Measurements from ENCODE around the gene USP32.
"Not testable (repeated sequence)": the region's sequence is repeated elsewhere in the genome, so short reads cannot be mapped to it uniquely, and the experiment has no call there.

USP32 gene

DNA sequence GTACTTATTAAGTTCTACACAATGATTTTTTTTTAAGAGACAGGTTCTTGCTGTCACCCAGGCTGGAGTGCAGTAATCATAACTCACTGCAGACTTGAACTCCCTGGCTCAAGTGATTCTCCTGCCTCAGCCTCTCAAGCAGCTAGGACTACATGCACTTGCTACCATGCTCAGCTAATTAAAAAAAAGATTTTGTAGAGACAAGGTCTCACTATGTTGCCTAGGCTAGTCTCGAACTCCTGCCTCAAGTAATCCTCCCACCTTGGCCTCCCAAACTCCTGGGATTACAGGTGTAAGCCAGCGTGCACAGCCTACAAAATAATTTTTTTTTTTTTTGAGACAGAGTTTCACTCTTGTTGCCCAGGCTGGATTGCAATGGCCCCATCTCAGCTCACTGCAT lies 22.2 kb downstream of the USP32 start:
- DNase-seq = no peak

DNA sequence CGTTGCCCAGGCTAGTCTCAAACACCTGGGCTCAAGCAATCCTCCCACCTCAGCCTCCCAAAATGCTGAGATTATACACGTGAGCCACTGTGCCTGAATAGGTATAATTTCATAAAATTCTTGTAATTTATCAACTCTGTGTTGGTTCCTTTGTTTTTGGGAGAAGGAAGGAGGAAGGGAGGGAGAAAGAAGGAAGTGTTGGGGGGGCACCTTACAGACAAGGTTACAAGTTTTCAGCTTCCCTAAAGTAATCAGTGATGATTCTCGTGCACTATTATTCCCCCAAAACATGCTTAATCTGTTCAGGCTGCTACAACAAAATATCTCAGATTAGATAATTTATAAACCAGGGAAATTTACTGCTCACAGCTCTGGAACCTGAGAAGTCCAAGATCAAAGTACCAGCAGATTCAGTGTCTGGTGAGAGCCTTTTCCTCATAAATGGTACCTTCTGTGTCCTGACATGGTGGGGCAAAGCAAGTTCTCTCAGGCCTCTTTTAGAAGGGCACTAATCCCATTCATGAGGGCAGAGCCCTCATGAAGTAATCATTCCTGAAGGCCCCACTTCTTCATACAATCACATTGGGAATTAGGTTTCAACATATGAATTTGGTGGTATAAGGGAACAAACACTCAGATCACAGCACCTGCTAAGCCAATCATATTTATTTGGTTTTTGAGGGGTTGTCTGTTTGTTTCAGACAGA lies 28.1 kb downstream of the USP32 start:
- no peak for DNase-seq

DNA sequence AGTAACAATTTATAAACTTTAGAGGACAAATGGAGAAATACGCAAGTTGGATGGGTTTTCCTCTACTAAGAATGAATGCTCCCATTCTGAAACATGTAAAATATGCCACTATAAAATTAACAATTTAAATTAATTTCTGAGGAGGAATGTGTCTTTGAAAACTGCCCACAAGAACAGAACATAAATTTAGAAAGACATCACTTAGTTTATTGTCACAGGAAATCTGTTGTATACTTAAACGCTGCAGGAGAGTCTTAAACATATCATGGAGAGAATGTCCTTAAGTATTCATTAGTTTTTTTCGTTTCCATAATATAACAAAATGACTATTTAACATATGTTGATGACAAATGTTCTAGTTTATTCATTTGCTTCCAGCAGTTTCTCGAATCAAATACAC lies 29.6 kb downstream of the USP32 start:
- no peak for DNase-seq

DNA sequence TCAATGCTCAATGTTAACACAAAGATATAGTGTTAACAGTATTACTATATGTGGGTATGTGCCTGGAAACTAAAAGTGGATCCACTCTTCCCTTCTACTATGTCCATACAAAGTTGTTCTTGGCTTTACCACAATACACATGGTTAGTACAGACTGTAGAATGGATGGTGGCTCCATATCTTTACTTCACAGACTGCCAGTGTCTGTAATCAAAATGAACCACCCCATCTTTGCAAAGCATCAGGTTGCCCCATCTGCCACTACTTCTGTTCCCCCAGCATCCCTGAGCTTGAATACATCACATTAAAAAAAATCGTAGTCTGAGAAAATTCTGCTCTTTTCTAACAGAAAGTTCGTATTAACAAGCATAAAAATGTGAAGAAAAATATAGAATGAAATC lies 30.0 kb downstream of the USP32 start:
- no peak for DNase-seq

DNA sequence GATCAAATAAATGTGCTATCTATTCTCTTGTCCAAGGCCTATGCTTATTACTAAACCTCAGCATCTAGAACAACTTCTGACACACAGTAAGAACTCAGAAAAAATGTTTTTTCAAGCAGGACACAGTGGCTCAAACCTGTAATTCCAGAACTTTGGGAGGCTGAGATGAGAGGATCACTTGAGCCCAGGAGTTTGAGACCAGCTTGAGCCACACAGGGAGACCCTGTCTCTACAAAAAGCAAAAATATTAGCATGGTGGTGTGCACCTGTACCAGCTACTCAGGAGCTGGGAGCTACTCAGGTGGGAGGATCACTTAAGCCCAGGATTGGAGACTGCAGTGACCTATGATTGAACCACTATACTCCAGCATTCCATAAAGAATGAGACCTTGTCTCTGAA lies 32.5 kb downstream of the USP32 start:
- DNase-seq = no peak

DNA sequence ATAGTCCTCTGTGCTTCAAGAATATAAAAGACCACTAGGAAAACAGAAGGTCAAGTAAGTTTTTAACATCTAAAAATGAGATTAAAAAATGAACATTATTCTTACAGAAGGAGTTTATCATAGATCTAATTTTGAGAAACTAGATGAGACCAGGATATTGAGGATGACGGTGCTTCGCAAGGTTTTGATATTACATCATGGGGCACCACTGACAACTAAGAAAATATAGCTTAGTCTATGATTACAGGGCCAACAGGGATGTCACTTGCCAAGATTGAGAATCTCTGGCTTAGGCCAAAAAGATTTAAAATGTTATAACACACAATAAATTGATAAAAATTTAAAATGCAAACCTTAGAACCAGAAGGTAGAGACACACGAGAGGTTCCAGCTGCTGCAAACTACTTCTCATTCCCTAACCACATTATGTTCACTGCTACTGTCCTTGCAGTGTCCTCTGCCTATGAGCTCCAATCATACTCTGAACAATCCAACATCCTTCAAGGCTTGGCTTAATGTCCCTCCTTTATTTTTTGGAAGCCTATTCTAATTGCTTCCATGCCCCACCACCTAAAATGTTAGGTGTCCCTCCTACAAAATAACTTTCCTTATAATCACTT lies 33.2 kb downstream of the USP32 start:
- DNase-seq = no peak

DNA sequence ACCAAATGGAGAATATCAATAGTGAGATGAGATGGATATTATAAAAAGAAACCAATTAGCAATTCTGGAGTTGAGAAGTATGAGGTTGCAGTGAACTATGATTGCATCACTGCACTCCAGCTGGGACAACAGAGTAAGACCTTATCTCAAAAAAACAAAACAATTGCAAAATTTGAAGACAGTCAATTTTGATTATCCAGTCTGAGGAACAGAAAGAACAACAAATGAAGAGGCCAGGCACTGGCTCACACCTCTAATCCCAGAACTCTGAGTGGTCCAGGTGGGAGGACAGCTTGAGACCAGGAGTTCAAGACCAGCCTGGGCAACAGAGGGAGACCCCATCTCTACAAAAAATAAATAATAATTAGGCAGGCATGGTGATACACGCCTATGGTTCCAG lies 35.0 kb downstream of the USP32 start:
- DNase-seq = no peak

DNA sequence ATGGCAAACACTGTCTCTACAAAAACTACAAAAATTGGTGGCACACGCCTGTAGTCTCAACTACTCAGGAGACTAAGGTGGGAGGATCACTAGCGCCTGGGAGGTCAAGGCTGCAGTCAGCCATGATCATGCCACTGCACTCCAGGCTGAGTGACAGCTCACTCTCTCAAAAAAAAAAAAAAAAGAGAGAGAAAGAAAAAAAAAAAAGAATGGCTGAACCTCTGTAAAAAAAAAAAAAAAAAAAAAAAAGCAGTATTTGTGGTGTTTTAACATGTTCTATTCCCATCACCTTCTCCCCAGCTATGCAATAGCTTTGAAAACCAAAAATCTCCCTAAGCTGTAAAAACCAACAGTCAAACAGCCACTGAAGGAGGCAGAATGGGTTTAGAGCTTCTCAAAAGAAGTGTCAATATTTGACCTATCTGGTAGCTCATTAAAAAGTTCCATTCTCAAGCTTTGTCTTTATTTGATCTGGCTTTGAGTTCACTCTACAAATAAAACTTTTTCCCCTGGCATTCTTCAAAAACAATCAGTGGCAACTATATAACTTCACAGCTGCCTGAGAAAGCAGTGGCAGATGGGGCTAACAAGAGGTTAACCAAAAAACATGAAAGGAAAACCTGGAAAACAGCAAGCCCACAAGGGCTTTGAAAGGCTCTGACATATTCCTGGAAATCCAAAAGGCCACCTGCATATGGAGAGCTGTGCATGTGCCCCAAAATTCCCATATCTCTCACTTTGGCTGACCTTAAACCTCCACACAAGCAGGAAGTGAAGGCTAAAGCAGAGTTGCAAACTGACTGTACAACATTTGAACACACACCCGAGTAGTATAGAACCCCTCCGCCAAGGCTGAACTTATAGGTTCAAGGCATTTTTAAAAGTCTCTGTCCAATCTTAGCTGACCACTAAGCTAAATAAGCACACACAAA lies 36.0 kb downstream of the USP32 start:
- DNase-seq = no peak

DNA sequence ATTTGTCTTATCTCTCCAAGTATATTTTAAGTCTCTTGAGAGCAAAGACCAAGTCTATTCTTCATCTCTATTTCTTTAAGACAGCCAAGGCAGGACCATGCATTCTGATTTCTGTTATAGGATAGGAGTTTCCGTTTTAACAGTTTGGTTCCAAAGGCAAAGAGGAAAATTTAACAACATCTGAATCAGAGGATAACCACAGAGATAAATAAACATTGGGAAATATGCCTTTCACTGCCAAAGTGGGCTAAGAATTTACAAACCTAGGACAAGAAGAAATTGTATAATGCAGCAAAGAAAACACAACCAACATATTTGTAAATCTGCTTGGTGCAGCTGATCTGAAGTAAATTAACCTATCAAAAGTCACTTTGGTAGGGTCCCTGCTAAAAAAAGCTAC lies 37.7 kb downstream of the USP32 start:
- DNase-seq = no peak

DNA sequence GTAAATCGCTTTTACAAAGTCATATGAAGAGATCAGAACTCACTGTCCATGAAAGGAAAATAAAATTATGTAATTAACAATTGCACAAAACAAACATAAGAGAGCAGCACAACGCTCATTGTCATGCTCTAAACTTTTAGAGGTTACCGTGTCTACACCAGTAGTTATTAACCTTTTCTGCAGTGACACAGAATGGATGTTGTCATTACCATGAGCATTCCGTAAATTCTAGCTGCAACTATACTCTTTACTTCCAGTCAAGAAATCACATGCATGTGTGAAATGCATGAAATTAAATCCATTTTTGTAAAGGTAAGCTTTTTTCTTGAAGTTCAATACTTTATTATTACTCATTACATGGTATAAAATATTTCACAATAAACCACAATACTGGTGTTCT lies 38.2 kb downstream of the USP32 start:
- DNase-seq = no peak

DNA sequence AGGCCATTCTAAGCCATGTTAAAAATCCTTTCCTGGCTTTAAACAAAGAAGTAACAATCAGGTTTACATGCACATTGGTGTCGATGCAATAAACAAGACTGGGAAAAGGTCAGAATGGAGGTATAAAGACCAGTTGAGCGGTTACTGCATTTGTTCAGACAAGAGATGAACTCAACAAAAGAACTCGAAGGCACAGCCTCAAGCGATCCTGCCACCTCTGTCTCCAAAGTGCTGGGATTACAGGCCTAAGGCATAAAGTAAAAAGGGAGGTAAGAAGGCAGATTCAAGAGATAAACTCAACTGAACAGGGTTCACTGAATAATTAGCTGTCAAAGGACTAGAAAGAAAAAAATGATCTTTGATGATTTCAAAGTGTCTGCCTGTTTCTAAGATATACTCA lies 39.4 kb downstream of the USP32 start:
- no peak for DNase-seq

DNA sequence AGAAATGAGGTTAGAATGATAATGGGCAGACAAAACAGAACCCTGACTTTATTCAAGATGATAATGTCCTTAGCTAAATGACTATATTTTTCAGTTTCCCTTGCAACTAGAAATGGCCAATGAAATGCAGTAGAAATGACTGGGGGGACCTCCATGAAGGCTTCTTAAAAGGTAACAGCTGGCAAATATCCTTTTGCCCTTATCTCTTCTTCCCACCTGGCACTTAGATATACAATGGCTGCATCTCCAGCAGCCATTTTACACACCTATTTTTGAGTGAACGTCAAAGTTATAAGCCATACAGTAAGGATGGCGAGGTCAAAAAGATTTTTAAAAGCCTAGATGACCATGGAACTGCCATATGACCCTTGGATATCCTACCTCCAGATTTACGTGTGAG lies 39.9 kb downstream of the USP32 start:
- no peak for DNase-seq

DNA sequence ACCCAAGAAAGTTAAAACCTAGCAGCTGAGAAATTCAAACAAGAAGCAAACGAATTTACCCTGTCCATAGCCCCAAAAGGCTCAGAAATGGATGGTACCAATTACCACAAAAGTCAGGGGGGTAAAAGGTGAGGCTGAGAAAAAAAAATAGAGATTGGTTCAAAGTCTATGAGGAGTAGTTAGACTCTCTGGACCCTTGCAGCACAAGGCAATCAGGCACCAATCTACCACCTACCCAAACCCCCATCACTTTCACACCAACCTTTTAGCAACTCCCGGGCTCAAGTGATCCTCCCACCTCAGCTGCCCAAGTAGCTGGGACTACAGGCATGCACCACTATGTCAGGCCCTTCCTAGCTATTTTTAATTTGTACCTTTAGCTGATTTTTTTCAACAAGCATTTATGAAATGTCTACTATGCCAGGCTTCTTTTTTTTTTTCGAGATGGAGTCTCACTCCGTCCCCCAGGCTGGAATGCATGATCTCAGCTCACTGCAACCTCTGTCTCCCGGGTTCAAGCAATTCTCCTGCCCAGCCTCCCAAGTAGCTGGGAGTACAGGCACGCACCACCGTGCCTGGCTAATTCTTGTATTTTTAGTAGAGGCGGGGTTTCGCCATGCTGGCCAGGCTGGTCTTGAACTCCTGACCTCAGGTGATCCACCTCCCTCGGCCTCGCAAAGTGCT lies 40.8 kb downstream of the USP32 start:
- no peak for DNase-seq

DNA sequence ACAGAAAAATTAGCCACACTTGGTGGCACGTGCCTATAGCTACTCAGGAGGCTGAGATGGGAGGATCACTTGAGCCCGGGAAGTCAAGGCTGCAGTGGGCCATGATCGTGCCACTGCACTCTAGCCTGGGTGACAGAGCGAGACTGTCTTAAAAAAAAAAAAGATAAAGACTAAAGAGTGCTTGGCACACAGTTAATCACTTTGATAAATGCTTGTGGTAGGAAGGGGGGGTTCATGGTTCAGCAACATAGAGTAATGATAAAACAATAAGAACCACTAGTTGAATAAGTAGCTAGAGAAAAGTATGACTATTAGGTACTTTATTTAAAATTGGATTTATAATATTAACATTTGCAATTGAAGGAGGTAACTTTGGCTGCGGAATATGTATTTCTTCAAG lies 43.3 kb downstream of the USP32 start:
- DNase-seq = no peak

DNA sequence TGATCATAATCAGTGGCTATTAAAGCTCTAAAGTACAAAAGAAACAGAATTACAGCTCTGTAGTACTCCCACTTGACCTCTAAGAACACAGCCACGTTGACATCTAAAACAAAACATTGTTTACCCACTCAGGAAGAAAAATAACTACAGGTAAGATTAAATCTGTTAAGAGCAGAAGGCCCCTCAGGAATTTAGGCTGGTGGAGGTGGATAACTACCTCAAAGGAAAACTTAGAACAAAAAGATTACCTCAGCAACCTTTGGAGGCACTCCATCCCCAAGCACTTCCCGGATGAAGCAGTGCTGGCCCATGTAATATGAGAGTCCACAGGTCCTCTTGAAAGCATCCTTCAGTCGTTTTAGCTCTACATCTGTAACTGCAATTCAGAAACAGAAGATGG lies 46.7 kb downstream of the USP32 start:
- no peak for DNase-seq

DNA sequence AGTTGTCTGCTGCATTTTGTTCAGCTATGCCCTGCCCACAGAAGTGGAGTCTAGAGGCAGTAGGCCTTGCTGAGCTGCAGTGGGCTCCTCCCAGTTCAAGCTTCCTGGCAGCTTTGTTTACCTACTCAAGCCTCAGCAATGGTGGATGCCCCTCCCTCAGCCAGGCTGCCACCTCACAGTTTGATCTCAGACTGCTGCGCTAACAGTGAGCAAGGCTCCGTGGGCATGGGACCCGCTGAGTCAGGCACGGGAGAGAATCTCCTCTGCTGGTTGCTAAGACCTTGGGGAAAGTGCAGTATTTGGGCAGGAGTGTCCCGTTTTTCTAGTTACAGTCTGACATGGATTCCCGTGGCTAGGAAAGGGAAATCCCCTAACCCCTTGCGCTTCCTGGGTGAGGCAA lies 49.4 kb downstream of the USP32 start:
- DNase-seq = not testable (repeated sequence)

DNA sequence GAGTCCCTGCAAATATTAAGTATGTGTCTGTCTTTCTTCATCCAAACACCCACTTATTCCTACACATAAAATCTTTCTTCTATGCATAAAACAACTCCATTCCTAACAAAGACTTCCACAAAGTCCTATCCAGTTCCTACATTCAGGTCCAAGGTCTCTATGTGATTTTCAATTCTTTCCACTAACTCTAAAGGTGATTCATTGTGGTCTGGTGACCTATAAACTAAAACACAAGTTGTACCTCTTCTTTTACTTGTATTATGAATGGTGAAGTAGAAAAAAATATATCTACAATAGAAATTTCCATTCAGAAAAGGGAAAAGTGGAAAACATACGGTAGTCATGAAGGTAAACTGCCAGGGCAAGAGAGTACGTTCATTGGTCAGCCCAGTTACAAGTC lies 56.6 kb downstream of the USP32 start:
- DNase-seq = no peak

DNA sequence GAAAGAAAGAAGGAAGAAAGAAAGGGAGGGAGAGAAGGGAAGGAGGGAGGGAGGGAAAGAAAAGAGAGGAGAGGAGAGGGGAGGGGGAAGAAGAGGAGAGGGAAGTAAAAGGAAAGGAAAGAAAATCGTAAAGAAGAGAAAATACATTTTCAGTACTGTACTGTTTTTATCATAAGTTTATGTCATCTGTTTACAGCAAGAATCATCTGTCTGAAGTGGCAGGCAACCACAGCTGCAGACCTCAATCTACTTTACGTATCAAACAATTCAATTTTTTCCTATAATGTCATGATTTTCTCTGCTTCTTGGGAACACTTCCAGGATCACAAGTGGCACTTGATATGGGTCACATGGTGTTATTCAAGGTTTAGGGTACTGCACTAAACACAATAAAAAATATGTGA lies 58.3 kb downstream of the USP32 start:
- no peak for DNase-seq

DNA sequence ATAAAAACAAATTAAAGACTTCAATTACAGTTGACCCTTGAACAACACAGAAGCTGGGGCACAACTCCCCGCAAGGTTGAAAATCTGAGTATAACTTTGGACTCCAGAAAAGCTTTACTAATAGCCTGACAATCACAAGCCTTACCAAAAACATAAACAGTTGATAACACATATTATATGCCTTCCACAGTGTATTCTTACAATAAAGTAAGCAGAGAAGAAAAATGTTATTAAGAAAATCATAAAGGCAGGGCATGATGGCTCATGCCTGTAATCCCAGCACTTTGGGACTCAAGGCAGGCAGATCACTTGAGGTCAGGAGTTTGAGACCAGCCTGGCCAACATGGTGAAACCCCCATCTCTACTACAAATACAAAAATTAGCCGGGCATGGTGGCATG lies 58.9 kb downstream of the USP32 start:
- DNase-seq = not testable (repeated sequence)

DNA sequence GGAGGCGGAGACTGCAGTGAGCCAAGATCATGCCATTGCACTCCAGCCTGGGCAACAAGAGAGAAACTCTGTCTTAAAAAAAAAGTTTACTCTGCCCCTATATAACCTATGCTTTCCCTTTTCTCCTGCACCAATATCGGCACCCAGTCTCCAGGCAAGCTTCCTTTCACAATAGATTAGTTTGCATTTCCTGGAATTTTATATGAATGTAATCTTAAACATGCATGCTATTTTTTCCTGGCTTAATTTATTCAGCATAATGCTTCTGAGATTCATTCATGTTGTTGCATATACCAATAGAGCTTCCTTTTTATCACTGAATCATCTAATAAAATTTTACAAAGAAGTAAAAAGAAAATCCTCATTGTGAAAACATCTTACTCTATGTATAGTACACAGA lies 59.4 kb downstream of the USP32 start:
- no peak for DNase-seq

DNA sequence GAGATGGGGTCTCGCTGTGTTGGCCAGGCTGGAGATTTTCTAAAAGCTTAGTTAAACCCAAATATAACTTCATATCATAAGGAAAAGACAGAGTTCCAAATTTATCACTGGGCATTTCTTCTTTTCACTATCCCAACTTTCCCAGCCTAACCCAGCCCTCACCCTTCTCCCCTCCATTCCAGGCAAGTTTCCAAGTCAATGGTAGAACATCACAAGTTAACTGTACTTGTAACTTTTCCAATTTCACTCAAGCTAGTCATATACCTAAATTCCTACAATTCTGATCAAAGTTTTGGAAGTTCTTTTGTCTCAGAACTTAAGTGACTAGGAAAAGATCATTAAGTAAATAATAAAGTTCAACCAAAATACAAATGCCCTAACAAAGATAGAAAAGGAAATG lies 61.2 kb downstream of the USP32 start:
- DNase-seq = no peak

DNA sequence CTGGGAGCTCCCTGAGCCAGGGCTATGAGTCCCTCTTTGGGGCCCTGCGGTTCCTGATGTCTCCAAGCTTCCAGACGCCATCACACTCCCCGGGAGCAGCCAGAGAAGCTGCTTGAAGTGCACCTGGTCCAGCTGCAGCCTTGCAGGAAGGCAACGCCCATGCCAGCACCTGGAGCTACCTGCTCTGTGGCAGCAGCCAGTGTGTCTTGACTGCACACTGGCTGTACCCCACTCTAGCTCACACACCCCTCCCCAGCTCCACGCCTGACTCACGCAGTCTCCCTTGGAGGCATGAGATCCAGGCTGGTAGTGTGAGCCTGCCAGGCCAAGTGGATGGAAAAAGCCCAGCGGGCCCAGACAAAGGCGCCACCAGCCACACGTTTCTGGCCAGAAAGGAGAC lies 63.3 kb downstream of the USP32 start:
- DNase-seq = no peak

DNA sequence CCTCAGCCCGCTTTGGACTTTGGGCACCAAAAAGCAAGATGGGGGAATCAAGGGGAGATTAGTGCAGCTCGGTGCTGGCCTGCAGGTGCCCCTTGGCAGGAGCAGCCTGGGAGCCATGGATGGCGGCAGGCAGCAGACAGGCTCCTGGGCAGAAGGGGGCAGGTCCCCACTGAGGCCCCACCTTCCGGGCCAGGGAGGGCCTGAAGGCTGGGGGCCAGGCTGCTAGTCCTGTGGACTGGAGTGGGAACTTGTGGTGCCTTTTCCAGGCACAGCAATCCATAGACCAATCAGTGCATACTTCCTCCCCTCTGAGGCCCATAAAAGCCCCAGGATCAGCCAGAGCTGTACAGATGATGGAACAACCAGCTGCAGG lies 64.0 kb downstream of the USP32 start:
- DNase-seq = no peak

All from femur (tissue), 1 donor.